ENCODE data around the gene ACAP2.

DNA sequence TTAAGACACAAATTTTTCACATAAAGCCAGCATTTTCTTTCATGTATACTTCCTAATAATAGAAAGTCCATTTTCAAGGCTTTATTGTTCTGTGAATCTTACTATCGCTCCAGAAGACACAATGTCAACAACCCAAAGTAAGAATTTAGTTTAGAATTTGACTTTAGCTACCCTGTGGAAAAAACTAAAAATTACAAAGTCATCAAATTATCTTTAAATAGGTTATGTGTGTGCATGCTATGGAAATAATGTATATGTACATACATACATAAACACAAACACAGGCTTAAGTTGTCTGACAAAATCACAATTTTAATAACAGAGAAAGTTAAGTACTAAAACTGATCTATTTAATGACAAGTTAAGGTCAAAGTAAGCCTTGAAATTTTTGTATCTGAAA, 151.7 kb downstream of the ACAP2 start:
- TF ChIP-seq CTCF (IDR thresholded peaks at IDR 0.05; ENCODE audit: low read depth, low read length) = no peak
- TF ChIP-seq, protein P1, sequence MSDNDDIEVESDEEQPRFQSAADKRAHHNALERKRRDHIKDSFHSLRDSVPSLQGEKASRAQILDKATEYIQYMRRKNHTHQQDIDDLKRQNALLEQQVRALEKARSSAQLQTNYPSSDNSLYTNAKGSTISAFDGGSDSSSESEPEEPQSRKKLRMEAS (IDR thresholded peaks at IDR 0.05; ENCODE audit: low read depth, low read length) = no peak
- TF ChIP-seq POLR2A (IDR thresholded peaks at IDR 0.05; ENCODE audit: extremely low read depth, insufficient read length) = no peak
- TF ChIP-seq MYC (IDR thresholded peaks at IDR 0.05; ENCODE audit: low read depth, low read length) = no peak

Measured in NB4 (cell line).